ENCODE data around the gene CFAP47. TPM values are rescaled to one million over a fixed set of nuclear protein-coding genes. Genes with fewer than 3 reads are reported as not detected.

CFAP47 gene
- total RNA-seq, 1 donor from 2014 or later: not detected

DNA sequence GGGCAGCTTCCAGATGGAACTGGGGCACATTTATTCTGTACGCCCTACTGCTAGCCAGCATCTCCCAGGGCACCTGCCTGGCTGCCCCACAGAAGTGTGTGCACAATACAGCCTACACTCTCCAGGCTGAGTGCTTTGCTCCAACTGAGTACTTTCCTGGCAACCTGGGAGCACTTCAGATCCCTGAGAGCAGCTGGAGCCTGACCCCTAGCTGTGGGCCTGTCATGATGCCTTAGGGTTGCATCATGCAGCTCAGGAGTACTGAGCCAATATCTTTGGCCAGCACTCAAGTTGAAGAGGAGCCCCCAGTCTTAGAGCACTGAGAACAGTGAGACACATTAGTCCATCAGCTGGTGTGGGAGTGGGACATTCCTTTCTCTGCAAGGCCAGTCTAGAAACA is 321.9 kb downstream of the CFAP47 start:
- intact Hi-C loops (cut with micrococcal nuclease): no loop called here

DNA sequence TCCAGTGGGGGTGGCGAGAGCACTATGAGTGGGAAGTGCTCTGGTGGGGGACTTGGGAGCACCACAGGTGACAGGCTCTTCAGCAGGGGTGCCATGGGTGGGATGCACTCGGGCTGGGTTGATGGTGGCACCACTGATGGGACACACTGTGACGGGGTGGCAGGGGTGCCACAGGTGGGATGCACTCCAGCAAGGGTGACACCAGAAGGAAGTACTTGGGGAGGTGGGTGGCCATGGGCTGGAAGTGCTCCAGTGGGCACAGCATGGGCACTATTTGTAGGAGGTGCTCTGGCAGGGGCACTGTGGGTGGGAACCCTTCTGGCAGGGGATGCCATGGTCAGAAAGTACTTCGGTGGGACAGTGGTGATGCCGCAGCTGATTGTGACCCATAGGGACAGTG is 346.6 kb downstream of the CFAP47 start:
- intact Hi-C loops (cut with micrococcal nuclease): no loop called here

DNA sequence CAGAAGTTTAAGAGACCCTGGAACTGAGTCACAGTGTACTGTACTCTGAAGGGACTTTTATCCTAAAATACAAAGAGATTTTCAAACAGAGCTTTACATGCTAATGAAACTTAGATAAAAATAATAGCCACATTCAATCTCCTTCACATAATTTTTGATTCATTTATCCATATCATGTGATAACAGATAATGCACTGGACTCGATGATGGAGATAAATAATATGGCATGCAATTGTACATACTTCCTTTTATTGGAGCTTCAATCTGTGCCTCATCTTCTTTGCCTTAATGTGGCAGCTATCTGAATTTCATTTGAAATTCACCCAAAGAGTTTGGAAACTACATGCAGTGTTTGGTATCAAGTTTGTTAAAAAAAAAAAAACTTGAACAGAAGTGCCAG is 390.6 kb downstream of the CFAP47 start:
- intact Hi-C loops (cut with micrococcal nuclease): no loop called here

DNA sequence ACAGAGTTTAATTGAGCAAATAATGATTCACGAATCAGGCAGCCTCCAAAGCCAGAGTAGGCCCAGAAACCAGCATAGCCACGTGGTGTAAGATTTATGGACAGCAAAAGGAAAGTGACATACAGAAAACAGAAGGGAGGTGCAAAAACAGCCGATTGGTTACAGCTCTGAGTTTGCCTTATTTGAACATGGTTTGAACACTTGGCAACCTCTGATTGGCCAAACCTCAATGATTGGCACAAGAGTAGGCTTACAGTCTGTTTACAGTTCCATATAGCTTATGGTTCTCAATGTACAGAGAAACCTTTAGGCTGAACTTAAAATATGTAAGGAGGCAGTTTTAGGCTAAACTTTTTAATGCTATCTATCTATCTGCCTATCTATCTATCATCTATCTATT is 394.8 kb downstream of the CFAP47 start:
- intact Hi-C loops (cut with micrococcal nuclease): no loop called here

DNA sequence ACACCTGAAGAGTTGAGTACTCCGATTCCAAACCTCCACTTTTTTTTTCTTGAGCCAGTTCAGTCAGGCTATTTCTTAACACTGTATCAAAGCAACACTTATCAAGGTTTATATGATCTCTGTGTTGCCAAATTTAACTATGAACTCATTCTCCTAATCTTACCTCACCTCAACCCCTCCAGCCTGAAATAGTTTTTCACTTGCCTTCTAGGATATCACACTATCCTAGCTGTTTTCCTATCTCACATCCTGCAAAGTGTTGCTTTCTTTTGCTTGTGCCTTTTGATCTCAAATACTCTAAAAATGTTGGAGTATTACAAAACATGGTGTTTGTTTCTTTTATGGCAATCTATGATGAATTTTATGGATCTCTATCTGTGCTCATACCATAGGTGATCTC is 415.0 kb downstream of the CFAP47 start:
- intact Hi-C loops (cut with micrococcal nuclease): no loop called here

DNA sequence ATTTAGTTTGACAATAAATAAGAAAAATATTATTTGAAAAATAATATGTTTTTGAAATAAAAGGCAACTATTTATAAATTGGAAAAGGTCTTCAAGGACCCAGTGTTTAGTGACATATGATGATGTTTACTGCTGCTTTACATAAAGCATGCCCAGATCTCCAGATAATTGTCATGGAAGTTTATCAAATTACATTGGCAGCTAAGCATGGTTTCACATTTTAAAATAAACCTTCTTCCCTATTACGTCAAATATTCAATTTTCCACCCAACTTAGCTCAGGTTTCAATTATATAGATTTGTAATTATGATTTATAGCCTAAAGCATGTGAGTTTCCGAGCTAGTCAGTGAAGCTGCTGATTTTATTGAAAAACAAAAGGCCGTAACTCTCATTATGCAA is 417.2 kb downstream of the CFAP47 start:
- intact Hi-C loops (cut with micrococcal nuclease): no loop called here

DNA sequence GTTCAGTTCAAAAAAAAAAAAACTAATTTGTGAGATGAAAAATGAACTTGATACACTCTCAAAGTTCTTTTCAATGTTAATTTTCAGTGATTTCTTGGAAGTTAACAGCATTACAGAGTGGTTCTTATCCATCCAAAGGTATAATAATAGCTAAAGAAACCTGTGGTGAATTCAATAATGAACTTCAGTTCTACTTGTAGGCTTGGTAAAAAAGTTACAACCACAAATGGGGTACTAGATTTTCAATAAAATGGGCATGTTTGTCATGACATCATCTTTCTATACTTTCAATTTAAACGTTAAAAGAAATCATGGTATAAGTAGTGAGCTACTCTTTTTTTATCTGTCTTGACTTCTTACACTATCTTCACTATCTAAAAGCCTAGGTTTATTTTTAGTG is 424.8 kb downstream of the CFAP47 start:
- intact Hi-C loops (cut with micrococcal nuclease): no loop called here

DNA sequence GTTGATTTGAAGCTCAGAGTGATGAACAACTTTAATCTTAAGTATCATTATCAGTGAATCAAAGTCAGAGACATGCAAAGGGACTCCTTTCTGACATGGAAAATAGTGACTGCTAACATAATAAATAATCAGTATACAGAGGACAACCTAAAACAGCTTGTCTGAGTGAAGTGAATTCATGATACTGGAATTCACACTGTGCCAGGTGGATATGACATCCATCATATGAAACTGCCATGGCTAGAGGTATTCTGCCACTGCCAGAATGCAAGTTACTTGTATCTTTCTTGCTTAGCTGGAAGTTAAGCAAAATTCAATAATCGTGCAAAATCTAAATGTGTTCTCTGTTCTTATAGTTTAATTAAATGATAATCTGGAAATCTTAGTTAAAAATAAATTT is 429.0 kb downstream of the CFAP47 start:
- intact Hi-C loops (cut with micrococcal nuclease): no loop called here

GRCh38 chrX:36357855-36358254 is 438.3 kb downstream of the CFAP47 start:
- intact Hi-C loops (cut with micrococcal nuclease): no loop called here

GRCh38 chrX:36364262-36364661 is 444.7 kb downstream of the CFAP47 start:
- intact Hi-C loops (cut with micrococcal nuclease): no loop called here

DNA sequence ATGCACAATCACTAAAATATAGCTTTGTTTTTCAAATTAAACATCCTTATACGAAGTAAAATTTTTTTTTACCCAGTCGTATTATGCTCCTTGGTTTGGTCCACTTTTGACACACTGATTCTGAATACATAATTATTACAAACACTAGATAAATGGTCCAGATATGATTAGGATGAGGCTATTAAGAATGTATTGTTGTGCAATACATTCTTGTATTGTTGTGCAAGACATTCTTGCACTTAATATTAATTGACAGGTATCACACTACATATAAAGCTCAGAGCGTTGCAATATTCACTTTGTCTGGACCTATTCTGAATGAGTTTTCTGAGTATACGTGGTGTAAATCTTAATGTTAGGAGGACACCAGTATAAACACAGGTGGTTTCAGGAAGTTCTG is 464.0 kb downstream of the CFAP47 start:
- intact Hi-C loops (cut with micrococcal nuclease): no loop called here

GRCh38 chrX:36388901-36389300 is 469.4 kb downstream of the CFAP47 start:
- intact Hi-C loops (cut with micrococcal nuclease): no loop called here

DNA sequence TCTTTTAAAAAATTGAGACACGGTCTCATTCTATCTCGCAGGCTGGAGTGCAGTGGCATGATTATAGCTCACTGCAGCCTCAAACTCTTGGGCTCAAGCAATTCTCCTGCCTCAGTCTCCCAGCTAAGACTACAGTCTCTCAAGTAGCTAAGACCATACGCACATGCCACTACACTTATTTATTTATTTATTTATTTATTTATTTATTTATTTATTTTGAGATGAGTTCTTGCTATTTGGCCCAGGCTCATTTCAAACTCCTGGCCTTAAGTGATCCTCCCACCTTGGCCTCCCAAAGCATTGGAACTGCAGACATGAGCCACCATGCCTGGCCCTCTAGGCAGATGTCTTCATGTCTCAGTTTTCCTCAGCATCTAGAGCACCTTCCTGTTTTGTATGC is 482.2 kb downstream of the CFAP47 start:
- intact Hi-C loops (cut with micrococcal nuclease): no loop called here

GRCh38 chrX:36407836-36408235 is 488.3 kb downstream of the CFAP47 start:
- intact Hi-C loops (cut with micrococcal nuclease): no loop called here

- intact Hi-C loops (cut with micrococcal nuclease): no loop called here
Measured at GRCh38 chrX:36414056-36414455, 494.5 kb downstream of the CFAP47 start.

- intact Hi-C loops (cut with micrococcal nuclease): no loop called here
Measured at GRCh38 chrX:36422368-36422767, 502.8 kb downstream of the CFAP47 start.

- intact Hi-C loops (cut with micrococcal nuclease): no loop called here
Measured at GRCh38 chrX:36431819-36432218, 512.3 kb downstream of the CFAP47 start.

GRCh38 chrX:36434522-36434921 is 515.0 kb downstream of the CFAP47 start:
- intact Hi-C loops (cut with micrococcal nuclease): no loop called here

Other genes with a start within 250 kb of the CFAP47 start
- gene MAGEB16, start 121.4 kb upstream of the CFAP47 start, total RNA-seq: not detected in 2 replicates

Measured in T-helper 1 cell treated with Interleukin-12 subunit alpha and Interleukin-12 subunit beta and Interleukin-4 antibody, amounts not matched to agents 30 ng/mL and 1 ng/mL, for 36 hours (primary cell).